Neural cell (in vitro differentiated cells): Measurements from ENCODE around the gene TFRC. TPM values are rescaled to one million over a fixed set of nuclear protein-coding genes. Genes with fewer than 3 reads are reported as not detected.

Source experiments
- H2AFZ ChIP-seq: fragments of 200-600, 300-800 bp; sonication (generic), shearing (Covaris generic); 2 replicates; pipeline ENCODE4 v1.6.0; 2014; ENCODE audit warnings: low read depth, mild to moderate bottlenecking, antibody characterized with exemption, low read length, moderate library complexity
- H3F3A ChIP-seq: fragments of 200-600 bp; shearing (Covaris generic); 2 replicates; pipeline ENCODE4 v1.6.1; 2016; ENCODE audit warnings: mild to moderate bottlenecking, moderate library complexity, mixed read lengths, antibody characterized with exemption, low read length; ENCODE audit not compliant: insufficient read depth, poor library complexity, severe bottlenecking
- H3K27ac ChIP-seq: fragments of 200-600, 300-800 bp; sonication (generic), shearing (Covaris generic); 2 replicates; pipeline ENCODE4 v1.5.1; 2014; ENCODE audit warnings: mild to moderate bottlenecking, low read length, moderate library complexity
- H3K27me3 ChIP-seq: fragments of 300-800, 200-600 bp; sonication (generic), shearing (Covaris generic); 2 replicates; pipeline ENCODE4 v1.6.0; 2014; ENCODE audit warnings: mild to moderate bottlenecking, low read depth, low read length, moderate library complexity; ENCODE audit not compliant: insufficient read depth
- H3K36me3 ChIP-seq: fragments of 300-800, 200-600 bp; sonication (generic), shearing (Covaris generic); 2 replicates; pipeline ENCODE4 v1.5.1; 2014; ENCODE audit warnings: mild to moderate bottlenecking, antibody characterized with exemption, low read length, moderate library complexity; ENCODE audit not compliant: insufficient read depth
- H3K4me2 ChIP-seq: fragments of 300-800, 200-600 bp; sonication (generic), shearing (Covaris generic); 2 replicates; pipeline ENCODE4 v1.6.0; 2014; ENCODE audit warnings: mild to moderate bottlenecking, low read length
- H3K4me3 ChIP-seq: fragments of 300-800, 200-600 bp; sonication (generic), shearing (Covaris generic); 2 replicates; pipeline ENCODE4 v1.5.1; 2014; ENCODE audit warnings: mild to moderate bottlenecking, low read length, moderate library complexity
- H3K79me2 ChIP-seq: fragments of 200-600 bp; shearing (Covaris generic); replicated peaks from 2 replicates; pipeline ENCODE4 v1.6.0; 2014; ENCODE audit warnings: mild to moderate bottlenecking, low read length, moderate library complexity; ENCODE audit not compliant: insufficient read depth
- H3K9ac ChIP-seq: fragments of 300-800, 200-600 bp; sonication (generic), shearing (Covaris generic); 2 replicates; pipeline ENCODE4 v1.6.1; 2016; ENCODE audit warnings: mild to moderate bottlenecking, low read length, mixed read lengths
- H3K9me2 ChIP-seq: fragments of 200-600 bp; shearing (Covaris generic); 2 replicates; pipeline ENCODE4 v1.6.1; 2016; ENCODE audit warnings: mild to moderate bottlenecking, low read length, mixed read lengths; ENCODE audit not compliant: insufficient read depth
- H3K9me3 ChIP-seq: fragments of 200-600, 300-800 bp; sonication (generic), shearing (Covaris generic); 2 replicates; pipeline ENCODE4 v1.6.1; 2016; ENCODE audit warnings: mild to moderate bottlenecking, mixed run types, low read length, moderate library complexity, mixed read lengths
- H4K20me1 ChIP-seq: fragments of 200-600 bp; shearing (Covaris generic); 2 replicates; pipeline ENCODE4 v1.6.1; 2016; ENCODE audit warnings: mild to moderate bottlenecking, mixed run types; ENCODE audit not compliant: insufficient read depth
- CTCF ChIP-seq: fragments of 450-650 bp; IDR thresholded peaks from 2 replicates; pipeline ENCODE4 v1.5.1; 2014; ENCODE audit warnings: antibody characterized with exemption, mild to moderate bottlenecking, moderate library complexity; ENCODE audit not compliant: poor library complexity, severe bottlenecking
- EP300 ChIP-seq: fragments of 450-650 bp; conservative IDR thresholded peaks from 2 replicates; pipeline ENCODE4 v1.6.1; 2014; ENCODE audit warnings: antibody characterized with exemption, mild to moderate bottlenecking, moderate library complexity; ENCODE audit not compliant: poor library complexity, severe bottlenecking
- EZH2 ChIP-seq: fragments of 200-600, 300-800 bp; shearing (Covaris generic), sonication (generic); IDR thresholded peaks from 2 replicates; pipeline ENCODE4 v1.6.1; 2014; ENCODE audit warnings: antibody characterized with exemption, low read length, borderline replicate concordance, mild to moderate bottlenecking; ENCODE audit not compliant: insufficient read depth, poor library complexity, severe bottlenecking
- MXI1 ChIP-seq: fragments of 450-650 bp; conservative IDR thresholded peaks from 2 replicates; pipeline ENCODE4 v1.6.1; 2014; ENCODE audit warnings: antibody characterized with exemption, mild to moderate bottlenecking; ENCODE audit not compliant: poor library complexity, severe bottlenecking
- POLR2AphosphoS5 ChIP-seq: IDR thresholded peaks from 2 replicates; pipeline ENCODE4 v1.6.1; 2012
- RAD21 ChIP-seq: fragments of 450-650 bp; conservative IDR thresholded peaks from 2 replicates; pipeline ENCODE4 v1.6.1; 2014; ENCODE audit warnings: antibody characterized with exemption, mild to moderate bottlenecking, moderate library complexity
- REST ChIP-seq: IDR thresholded peaks from 2 replicates; pipeline ENCODE4 v1.6.1; 2012; ENCODE audit warnings: borderline replicate concordance
- SMC3 ChIP-seq: fragments of 450-650 bp; conservative IDR thresholded peaks from 2 replicates; pipeline ENCODE4 v1.6.1; 2014; ENCODE audit warnings: antibody characterized with exemption, mild to moderate bottlenecking, moderate library complexity; ENCODE audit not compliant: poor library complexity
- TAF1 ChIP-seq: IDR thresholded peaks from 2 replicates; pipeline ENCODE4 v1.6.1; 2012; ENCODE audit warnings: low read depth
- polyA plus RNA-seq: library from polyadenylated mRNA; depleted of rRNA; stranded (reverse); fragments of >200 nt; gene quantifications from 2 replicates; pipeline ENCODE4 v1.2.3, GENCODE V29; 2014

TFRC gene
- polyA plus RNA-seq, 1 donor from 2014 or later, result 82.7 TPM

- no peaks in the 10 kb centered on the region for H3F3A ChIP-seq
- no peak overlapping the region for H3K9ac ChIP-seq
- no peak overlapping the region for H3K4me2 ChIP-seq
- TF ChIP-seq REST (no peak), CTCF (no peak), POLR2AphosphoS5 (no peak), EZH2 (no peak), MXI1 (no peak), TAF1 (no peak), EP300 (no peak), SMC3 (no peak), RAD21 (no peak)
- H3K4me3 ChIP-seq, result no peak overlapping the region
- H4K20me1 ChIP-seq, result no peaks in the 10 kb centered on the region
- no peaks in the 10 kb centered on the region for H3K36me3 ChIP-seq
- no peaks in the 10 kb centered on the region for H3K9me3 ChIP-seq
- H3K9me2 ChIP-seq, result no peaks in the 10 kb centered on the region
- no peaks in the 10 kb centered on the region for H3K79me2 ChIP-seq
- H3K27me3 ChIP-seq, result no peaks in the 10 kb centered on the region
- H2AFZ ChIP-seq, result no peak overlapping the region
- no peak overlapping the region for H3K27ac ChIP-seq
Measured at GRCh38 chr3:196127308-196128040, 45.6 kb upstream of the TFRC start.

- Histone ChIP-seq H3K9me3 (no peaks in the 10 kb centered on the region), H3K27ac (no peak overlapping the region), H3K9me2 (no peaks in the 10 kb centered on the region), H3F3A (no peaks in the 10 kb centered on the region), H2AFZ (no peak overlapping the region), H4K20me1 (no peaks in the 10 kb centered on the region), H3K9ac (no peak overlapping the region), H3K4me3 (no peak overlapping the region), H3K36me3 (no peaks in the 10 kb centered on the region), H3K79me2 (no peaks in the 10 kb centered on the region), H3K4me2 (no peak overlapping the region), H3K27me3 (no peaks in the 10 kb centered on the region)
- TF ChIP-seq EZH2, result no peak
- TF ChIP-seq MXI1, result no peak
- TF ChIP-seq TAF1, result no peak
- no peak for TF ChIP-seq SMC3
- no peak for TF ChIP-seq REST
- TF ChIP-seq RAD21, result no peak
- TF ChIP-seq POLR2AphosphoS5, result no peak
- no peak for TF ChIP-seq CTCF
- TF ChIP-seq EP300, result no peak
Measured at GRCh38 chr3:196124608-196125007, 42.7 kb upstream of the TFRC start.
